NCI-H2196 (cell line): ENCODE results near the gene SEC31A.

Experiments used
- DNase-seq: peaks from one replicate; lab custom pipeline; 2025; ENCODE audit not compliant: unreplicated experiment; lab: John Stamatoyannopoulos, UW

SEC31A gene

GRCh38 chr4:82776925-82777542 lies 113.9 kb downstream of the SEC31A start:
- DNase-seq = peak; percentile 4

GRCh38 chr4:82775243-82775642 lies 115.7 kb downstream of the SEC31A start:
- no peak for DNase-seq

GRCh38 chr4:82774711-82775171 lies 116.2 kb downstream of the SEC31A start:
- DNase-seq = no peak

- DNase-seq = no peak
Observed at GRCh38 chr4:82773057-82773456, 117.9 kb downstream of the SEC31A start.

GRCh38 chr4:82770607-82771006 lies 120.3 kb downstream of the SEC31A start:
- no peak for DNase-seq
